ENCODE measurements around the gene PPY.
"Not testable (repeated sequence)": the region's sequence is repeated elsewhere in the genome, so short reads cannot be mapped to it uniquely, and the experiment has no call there.

Gene PPY

GRCh38 chr17:43962479-43962878 is 20.2 kb upstream of the PPY start:
- DNase-seq (ENCODE audit: low read depth) = no peak

GRCh38 chr17:43961954-43962353 is 19.7 kb upstream of the PPY start:
- DNase-seq (ENCODE audit: low read depth) = no peak

GRCh38 chr17:43961292-43961691 is 19.0 kb upstream of the PPY start:
- DNase-seq (ENCODE audit: low read depth) = not testable (repeated sequence)

GRCh38 chr17:43958748-43959352 is 16.6 kb upstream of the PPY start:
- DNase-seq (ENCODE audit: low read depth) = no peak

GRCh38 chr17:43956222-43956621 is 13.9 kb upstream of the PPY start:
- no peak for DNase-seq (ENCODE audit: low read depth)

- DNase-seq (ENCODE audit: low read depth) = no peak
These were observed 11.5 kb upstream of the PPY start, which contains the start of gene PYY for GRCh38 chr17:43953746-43954145. Gene PYY (minus strand): TSS chr17:43953940. CDS start chr17:43953483, 457 bp downstream.

- no peak for DNase-seq (ENCODE audit: low read depth)
These were observed 10.7 kb upstream of the PPY start for GRCh38 chr17:43952724-43953666.

- no peak for DNase-seq (ENCODE audit: low read depth)
These were observed 10.1 kb upstream of the PPY start for GRCh38 chr17:43952351-43952723.

- no peak for DNase-seq (ENCODE audit: low read depth)
These were observed 9.5 kb upstream of the PPY start for GRCh38 chr17:43951750-43952149.

GRCh38 chr17:43950554-43950953 is 8.3 kb upstream of the PPY start:
- DNase-seq (ENCODE audit: low read depth) = no peak

GRCh38 chr17:43949781-43950180 is 7.5 kb upstream of the PPY start:
- DNase-seq (ENCODE audit: low read depth) = no peak

- DNase-seq (ENCODE audit: low read depth) = no peak
These were observed 4.5 kb upstream of the PPY start for GRCh38 chr17:43946781-43947180.

GRCh38 chr17:43945074-43945829 is 3.0 kb upstream of the PPY start:
- DNase-seq (ENCODE audit: low read depth) = no peak

GRCh38 chr17:43940630-43941029 is 1.6 kb downstream of the PPY start:
- no peak for DNase-seq (ENCODE audit: low read depth)

- DNase-seq (ENCODE audit: low read depth) = no peak
These were observed 2.4 kb downstream of the PPY start for GRCh38 chr17:43939886-43940285.

GRCh38 chr17:43939452-43939851 is 2.8 kb downstream of the PPY start:
- DNase-seq (ENCODE audit: low read depth) = not testable (repeated sequence)

GRCh38 chr17:43938838-43939182 is 3.5 kb downstream of the PPY start:
- no peak for DNase-seq (ENCODE audit: low read depth)

- no peak for DNase-seq (ENCODE audit: low read depth)
These were observed 5.8 kb downstream of the PPY start for GRCh38 chr17:43936434-43936833.

GRCh38 chr17:43935926-43936261 is 6.4 kb downstream of the PPY start:
- DNase-seq (ENCODE audit: low read depth) = no peak

GRCh38 chr17:43935204-43935925 is 6.9 kb downstream of the PPY start:
- DNase-seq (ENCODE audit: low read depth) = no peak

GRCh38 chr17:43932923-43933322 is 9.4 kb downstream of the PPY start:
- no peak for DNase-seq (ENCODE audit: low read depth)

GRCh38 chr17:43932357-43932756 is 9.9 kb downstream of the PPY start:
- DNase-seq (ENCODE audit: low read depth) = no peak

Data from activated T-helper 1 cell treated with Interleukin-2 at 50 U/mL for 16 hours (primary cell).